Adipose tissue (tissue), 3 donors: ENCODE data around the gene HOXB4. TPM values are rescaled to one million over a fixed set of nuclear protein-coding genes. Genes with fewer than 3 reads are reported as not detected.
"Not testable (repeated sequence)": the region's sequence is repeated elsewhere in the genome, so short reads cannot be mapped to it uniquely, and the experiment has no call there.

Experiments
- H3K27ac ChIP-seq: one replicate; pipeline ENCODE4 v1.5.1; 2013; ENCODE audit warnings: low read depth, low read length
- WGBS, 3 donors: extraction: QIAGEN DNeasy Blood & Tissue Kit; methylation state at CpG; one replicate each; pipeline ENCODE4 v1.1.7; 2013; 5-methylcytosine and 5-hydroxymethylcytosine counted together
- polyA plus RNA-seq, 3 donors: library from polyadenylated mRNA; stranded (reverse); fragments of 200-250 nt; gene quantifications; one replicate each; pipeline ENCODE4 v1.2.3, GENCODE V29; 2013
- donor health status: healthy with polysubstance abuse.
- donor health status: Bipolar disorder and iron deficiency.
- donor health status: healthy.

HOXB4 gene
- polyA plus RNA-seq, 3 donors = 1.1 to 5.4 (median 3.6) TPM

DNA sequence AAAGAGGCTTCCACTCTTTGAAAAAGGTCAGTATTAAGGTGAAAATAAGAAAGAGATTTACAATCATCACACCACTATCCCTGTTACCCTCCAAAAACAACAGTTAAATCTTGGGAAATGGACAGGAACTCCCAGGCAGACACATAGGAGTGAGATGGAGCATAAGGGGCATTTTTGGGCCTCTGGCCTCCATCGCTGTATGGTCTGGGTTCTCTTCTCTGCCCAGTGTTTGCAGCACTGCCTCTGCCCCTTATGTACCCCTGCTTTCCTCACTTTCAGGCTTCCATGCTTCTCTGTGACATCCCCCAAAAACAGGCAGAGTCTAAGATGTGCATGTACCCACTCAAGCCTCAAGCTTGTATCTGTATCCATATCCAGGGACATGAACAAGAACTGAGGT, 32.6 kb downstream of the HOXB4 start:
- no peak overlapping the region for H3K27ac ChIP-seq
- 88 to 95% (median 94%) methylated on average over 1 of the region's 1 CpG for WGBS, 3 donors

DNA sequence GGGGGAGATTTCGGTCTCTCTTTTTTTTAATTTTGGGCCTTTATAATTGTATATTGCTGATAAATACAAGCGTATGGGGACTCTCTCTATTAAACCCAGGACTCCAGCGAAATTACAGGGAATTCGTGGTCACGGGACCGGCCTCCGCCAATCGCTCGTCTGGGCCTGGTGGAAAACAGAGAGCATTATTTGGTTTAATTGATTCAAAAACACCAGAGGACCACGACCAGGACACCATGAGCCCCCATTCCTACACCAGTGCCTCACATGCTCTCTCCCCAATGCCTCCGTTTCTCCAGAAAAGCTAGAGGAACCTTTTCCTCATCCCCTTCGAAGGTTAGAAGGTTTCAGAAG, 33.2 kb downstream of the HOXB4 start, which contains the start of gene HOXB2:
HOXB2 (minus strand) TSS at position 88 of the 354 bp plus-strand sequence. CDS start 198 bp downstream, outside the sequence.
- WGBS, 3 donors = 19 to 33% (median 27%) methylated on average over 12 of the region's 12 CpGs
- H3K27ac ChIP-seq = peak within 1 kb of the TSS; percentile 80

DNA sequence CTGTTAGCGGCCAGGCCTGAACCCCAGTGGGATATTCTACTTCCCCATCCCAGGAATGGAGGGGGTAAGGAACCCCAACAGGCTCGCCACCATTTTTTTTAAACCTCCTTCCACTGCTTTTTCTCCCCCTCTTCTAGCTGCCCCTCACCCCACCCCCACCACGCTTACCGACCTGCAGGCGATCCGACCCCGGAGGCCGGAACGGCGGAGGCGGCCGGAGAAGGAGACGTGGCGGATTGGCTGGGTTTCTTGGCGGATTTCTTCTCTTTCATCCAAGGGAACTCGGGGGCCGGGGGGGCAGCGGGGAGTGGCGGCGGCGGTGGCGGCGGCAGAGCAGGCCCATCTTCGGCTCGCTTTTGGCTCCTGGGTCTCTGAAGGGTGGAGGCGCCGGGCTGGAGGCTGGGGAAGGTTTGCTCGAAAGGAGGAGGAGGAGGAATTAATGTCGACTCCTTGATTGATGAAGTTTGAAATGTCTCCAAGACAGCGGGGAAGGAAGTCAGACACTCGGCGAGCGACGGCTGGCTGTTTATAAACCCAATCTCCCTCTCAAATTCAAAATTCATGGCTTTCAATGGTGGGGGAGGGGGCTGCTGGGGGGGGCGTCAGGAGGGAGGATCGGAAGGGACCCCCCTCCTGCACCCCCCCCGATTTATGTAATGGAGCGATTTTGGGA, 33.7 kb downstream of the HOXB4 start:
- H3K27ac ChIP-seq = no peak overlapping the region
- WGBS, 3 donors = 2 to 6% (median 3%) methylated on average over 38 of the region's 38 CpGs

DNA sequence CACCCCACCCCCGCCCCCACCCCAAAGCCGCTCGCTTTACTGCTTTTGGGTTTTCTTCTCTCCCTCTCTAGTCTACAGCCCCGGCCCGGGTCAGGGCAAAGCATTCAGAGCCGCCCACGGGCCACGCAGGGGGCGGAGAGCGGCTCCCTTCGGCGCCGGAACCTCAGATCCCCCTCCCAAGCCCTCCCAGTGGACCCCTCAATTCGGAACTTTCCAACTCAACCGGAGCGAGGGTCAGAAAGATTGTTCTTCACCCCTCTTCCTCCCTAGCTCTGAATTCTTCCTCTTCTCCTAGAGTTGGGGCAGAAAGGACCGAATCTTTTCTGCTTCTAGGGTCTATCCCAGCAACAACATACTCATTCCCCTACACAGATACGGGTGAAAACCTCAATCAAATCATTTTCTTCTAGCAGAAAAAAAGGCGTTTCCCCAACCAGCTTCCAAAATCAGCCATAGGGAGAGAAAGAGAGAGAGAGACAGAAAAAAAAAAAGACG, 34.2 kb downstream of the HOXB4 start:
- H3K27ac ChIP-seq = peak overlapping the region; percentile 80
- WGBS, 3 donors = 1 to 7% (median 1%) methylated on average over 20 of the region's 20 CpGs

DNA sequence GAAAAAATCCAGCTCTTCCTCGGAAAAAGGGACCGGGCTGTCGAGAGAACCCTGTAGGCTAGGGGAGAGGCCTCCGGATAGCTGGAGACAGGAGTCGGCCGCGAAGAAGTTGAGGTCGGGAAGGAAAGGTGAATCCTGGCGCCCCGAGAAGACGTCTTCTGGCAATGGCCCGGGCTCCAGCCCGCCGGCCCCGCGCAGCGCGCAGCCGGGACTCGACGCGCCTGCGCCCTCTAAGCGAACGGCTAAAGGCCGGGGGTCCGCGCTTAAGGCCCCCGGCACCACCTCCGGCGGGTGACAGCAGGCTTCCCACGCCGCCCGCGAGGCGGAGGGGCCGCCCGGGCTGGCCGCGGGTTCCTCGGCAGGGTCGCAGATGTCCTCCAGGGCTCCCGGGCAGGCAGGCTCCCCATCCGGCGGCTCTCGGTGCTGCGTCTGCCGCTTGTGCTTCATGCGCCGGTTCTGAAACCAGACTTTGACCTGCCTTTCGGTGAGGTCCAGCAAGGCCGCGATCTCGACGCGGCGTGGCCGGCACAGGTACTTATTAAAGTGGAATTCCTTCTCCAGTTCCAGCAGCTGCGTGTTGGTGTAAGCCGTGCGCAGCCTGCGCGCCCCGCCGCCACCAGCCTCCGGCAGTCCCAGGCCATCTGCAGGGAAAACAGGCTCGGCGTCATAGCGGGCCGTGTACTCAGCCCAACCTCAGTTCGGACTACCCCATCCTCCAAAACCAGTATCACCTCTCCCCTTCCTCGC, 34.9 kb downstream of the HOXB4 start:
- peak overlapping the region; percentile 80 for H3K27ac ChIP-seq
- WGBS, 3 donors = 0 to 2% (median 1%) methylated on average over 68 to 72 of the region's 72 CpGs

DNA sequence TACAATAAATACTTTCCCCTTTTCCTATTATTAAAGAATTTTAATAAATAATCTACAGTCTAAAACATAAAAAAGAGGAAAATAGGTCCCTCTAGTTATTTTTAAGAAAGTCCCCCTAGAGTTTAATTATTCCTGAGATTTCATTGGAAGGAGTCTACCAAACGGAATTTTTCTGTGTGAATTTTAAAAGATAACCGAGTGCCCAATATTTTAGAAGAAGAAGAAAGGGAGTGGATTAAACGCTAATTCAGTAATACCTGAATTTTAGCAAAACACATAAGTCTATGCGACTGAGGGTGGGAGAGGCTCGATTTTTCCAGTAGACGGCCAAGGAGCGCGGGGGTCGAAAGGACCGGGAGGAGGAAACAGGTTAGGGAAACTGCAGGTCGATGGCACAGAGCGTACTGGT, 35.4 kb downstream of the HOXB4 start:
- peak overlapping the region; percentile 80 for H3K27ac ChIP-seq
- WGBS, 3 donors = 1 to 11% (median 1%) methylated on average over 12 of the region's 12 CpGs

DNA sequence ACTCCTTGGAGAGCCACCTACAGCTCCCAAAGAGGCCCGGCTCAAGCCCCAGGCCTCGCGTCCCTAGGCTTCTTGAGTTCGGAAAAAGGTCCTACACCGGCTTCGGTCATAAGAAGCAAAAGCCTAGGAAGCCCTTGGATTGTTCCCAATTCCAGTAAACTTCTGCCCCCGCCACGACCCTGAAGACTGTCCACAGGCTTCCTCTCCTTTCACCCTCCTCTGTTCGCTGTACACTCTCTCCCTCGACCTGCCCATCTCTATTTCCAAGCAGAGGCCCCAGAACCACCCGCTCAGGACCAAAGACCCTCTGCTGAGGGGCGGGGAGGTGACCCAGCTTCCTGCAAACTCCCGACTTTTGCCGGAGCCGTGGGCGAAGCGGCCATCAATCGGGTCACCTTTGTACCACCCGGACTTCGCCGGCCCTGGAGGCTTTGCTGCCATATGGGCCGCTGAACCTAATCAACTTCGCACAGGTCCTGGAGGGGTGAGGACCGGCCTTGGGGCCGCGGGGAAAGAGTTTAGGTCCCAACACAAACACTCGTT, 36.0 kb downstream of the HOXB4 start:
- 5 to 15% (median 7%) methylated on average over 27 of the region's 27 CpGs for WGBS, 3 donors
- peak overlapping the region; percentile 93 for H3K27ac ChIP-seq

DNA sequence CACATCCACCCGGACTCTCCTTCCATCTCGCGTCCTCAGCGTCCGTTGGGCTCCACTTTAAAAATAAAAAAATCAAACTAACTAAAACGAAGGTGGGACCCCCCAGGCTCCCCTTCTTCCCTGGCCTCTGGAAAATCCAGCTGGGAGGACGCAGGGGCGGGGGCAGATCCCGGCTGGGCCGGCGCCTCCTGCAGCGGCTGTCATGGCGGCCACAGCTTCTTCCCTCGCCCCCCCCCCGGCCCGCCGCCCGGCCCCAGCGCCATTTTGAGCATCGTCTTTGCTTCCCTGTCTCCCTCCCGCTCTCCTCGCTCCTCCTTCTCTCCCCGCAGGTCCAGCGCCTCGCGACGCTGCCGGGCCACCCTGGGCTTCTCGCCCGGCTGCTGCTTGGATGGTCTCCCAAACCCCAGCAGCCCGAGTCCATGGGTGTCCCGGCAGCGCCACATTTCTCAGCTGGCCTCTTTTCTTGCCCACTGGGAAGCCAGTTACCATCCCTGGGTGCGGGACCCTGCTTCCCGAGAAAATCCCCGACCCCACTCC, 36.5 kb downstream of the HOXB4 start:
- H3K27ac ChIP-seq = peak overlapping the region; percentile 93
- WGBS, 3 donors = 1 to 3% (median 2%) methylated on average over 26 to 34 of the region's 36 CpGs

DNA sequence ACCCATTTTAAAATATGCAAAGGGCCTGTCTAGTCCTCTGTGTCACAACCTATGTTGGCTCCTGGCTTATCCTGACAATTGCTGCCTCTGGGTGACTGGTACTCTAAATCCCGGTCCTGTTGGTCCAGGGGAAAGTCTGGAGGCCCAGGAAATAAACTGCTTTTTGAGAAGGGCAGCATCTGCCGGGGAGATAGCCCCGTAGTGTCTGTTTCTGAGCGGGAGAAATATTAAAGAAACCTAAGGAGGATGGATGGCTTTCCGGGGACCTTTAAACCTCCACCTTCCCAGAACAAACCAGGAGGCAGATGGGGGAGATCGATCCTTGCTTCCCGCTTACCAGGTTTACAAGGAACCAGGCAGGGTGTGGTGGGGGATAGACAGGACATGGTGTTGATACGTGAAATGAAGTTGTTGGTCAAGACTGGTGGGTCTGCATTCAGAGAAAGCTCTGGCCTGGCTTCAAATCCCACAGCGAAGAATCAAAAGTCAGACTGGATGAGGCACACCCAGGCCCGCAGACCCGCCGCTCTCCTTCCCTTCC, 37.0 kb downstream of the HOXB4 start:
- WGBS, 3 donors = 18 to 27% (median 20%) methylated on average over 12 of the region's 12 CpGs
- H3K27ac ChIP-seq = peak overlapping the region; percentile 93

DNA sequence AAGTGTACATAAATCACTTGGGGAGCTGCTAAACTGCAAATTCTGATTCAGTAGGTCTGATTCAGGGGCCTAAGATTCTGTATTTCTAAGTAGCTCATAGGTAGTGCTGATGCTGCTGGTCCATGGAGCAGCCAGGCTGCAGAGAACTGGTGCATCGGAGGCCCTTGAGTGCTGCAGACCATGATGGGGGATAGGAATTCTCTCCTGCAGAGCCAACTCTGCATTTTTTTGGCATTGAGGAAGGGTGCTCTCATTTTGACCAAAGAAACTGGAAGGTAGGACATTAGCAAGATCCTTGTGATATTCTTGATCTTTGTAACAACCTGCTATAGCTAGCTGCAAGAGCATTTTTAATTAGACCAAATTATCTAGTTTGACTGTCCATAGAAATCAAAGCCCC, 37.9 kb downstream of the HOXB4 start:
- WGBS, 3 donors = 77 to 98% (median 88%) methylated on average over 1 of the region's 1 CpG
- H3K27ac ChIP-seq = no peak overlapping the region

DNA sequence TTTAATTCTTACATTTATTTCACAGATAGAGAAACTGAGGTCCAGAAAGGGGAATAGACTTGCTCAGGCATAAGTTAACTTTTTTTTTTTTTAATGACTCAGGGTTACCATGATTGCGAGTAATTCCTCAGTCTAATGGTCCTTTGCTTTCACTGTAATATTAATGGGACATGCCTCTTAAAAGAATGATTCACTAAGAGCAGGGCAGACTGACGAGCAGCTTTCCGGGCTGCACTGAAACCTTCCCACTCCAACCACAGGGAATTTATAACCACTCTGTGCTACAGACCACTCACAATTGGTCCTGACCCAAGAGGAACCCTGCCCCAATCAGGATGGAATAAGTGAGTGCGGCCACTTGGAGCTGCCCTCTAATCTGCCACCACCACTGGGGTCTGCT, 39.0 kb downstream of the HOXB4 start:
- WGBS, 3 donors = 58 to 88% (median 82%) methylated on average over 4 of the region's 4 CpGs
- H3K27ac ChIP-seq = no peak overlapping the region

DNA sequence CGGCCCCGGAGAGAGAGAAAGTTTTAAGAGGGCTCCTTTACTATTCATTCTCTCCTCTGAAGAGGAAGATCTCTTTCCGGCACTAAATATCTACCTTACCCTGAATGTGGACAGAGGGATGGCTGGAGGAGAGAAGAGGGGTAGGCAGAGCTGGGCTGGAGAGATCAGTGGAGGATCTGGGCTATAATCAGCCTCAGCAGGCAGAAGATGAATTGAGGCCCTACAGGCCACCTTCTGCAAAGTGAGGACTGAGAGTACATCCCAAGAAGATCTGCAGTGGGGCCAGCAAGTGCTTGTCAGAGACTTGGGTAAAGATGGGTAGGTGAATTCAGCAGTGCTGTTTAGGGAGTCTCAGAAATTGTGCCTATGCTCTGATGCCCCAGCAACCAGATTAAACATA, 40.8 kb downstream of the HOXB4 start:
- 95 to 98% (median 96%) methylated on average over 3 of the region's 3 CpGs for WGBS, 3 donors
- H3K27ac ChIP-seq = no peak overlapping the region

DNA sequence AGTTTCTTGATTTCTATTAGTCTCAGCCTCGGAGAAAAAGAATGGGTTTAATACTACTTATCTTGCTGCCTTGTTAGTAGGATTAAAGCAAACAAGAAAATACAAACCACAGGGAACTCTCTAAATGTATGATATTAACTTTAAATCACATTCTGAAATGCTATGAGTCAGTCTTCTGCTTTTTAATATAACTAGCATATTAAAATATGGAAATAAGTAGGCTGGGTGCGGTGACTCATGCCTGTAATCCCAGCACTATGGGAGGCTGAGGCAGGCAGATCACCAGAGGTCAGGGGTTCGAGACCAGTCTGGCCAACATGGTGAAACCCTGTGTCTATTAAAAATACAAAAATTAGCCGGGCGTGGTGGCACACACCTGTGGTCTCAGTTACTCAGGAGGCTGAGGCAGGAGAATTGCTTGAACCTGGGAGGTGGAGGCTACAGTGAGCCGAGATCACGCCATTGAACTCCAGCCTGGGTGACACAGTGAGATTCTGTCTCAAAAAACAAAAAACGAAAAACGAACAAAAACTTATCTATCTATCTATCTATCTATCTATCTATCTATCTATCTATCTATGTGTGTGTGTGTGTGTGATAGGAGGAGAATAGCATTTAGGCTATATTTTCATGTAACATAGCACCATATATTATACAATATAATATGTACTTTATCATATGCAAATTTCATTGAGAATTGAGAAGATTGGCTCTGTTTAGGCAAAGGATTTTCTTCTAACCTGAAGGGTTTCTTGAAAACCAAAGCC, 42.2 kb downstream of the HOXB4 start:
- not testable (repeated sequence) for H3K27ac ChIP-seq
- 80 to 95% (median 90%) methylated on average over 9 of the region's 9 CpGs for WGBS, 3 donors

DNA sequence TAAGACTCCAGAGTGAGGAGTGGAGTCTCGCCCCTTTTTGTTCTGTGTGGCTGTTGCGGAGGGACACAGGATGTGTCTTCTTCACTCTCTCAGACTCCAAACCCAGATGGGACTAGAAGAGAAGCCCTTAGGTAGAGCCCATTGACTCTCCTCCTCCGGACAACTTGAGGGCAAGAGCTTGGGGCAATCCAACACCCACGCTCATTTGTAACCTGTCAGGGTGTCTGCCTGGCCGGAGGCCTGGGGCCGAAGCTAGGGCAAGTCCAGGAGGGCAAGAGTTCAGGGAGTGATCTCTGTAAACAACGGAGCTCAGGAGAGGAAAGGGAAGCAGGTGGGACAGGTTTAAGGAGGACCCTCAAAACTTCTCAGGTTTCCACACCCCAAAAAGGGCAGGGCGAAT, 45.9 kb downstream of the HOXB4 start:
- whole genome bisulfite sequencing, 3 donors = 45 to 86% (median 84%) methylated on average over 8 of the region's 8 CpGs
- H3K27ac ChIP-seq = no peak overlapping the region

DNA sequence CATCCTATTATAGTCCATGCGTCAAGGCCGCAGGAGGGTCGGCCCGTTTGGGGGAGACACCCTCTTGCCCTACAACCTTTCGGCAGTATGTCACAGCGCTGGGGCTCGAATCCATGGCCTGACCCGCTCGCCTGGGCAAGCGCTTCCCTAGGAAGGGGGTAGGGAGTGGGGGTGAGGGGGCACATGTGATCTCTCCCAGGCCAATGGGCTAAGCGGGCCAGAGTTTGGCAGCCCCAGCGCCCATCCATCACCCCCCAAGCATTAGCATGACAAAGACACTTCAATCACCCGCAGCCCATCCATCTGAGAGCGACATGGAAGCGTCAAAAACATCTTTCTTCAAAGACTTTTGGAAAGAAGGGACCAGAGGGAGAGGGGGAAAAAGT, 47.3 kb downstream of the HOXB4 start, which contains the start of gene HOXB1:
HOXB1 (minus strand) TSS at position 125 of the 386 bp plus-strand sequence; CDS start at position 18, 107 bp downstream.
- WGBS, 3 donors = 47 to 95% (median 92%) methylated on average over 15 of the region's 15 CpGs
- no peak within 1 kb of the TSS for H3K27ac ChIP-seq

DNA sequence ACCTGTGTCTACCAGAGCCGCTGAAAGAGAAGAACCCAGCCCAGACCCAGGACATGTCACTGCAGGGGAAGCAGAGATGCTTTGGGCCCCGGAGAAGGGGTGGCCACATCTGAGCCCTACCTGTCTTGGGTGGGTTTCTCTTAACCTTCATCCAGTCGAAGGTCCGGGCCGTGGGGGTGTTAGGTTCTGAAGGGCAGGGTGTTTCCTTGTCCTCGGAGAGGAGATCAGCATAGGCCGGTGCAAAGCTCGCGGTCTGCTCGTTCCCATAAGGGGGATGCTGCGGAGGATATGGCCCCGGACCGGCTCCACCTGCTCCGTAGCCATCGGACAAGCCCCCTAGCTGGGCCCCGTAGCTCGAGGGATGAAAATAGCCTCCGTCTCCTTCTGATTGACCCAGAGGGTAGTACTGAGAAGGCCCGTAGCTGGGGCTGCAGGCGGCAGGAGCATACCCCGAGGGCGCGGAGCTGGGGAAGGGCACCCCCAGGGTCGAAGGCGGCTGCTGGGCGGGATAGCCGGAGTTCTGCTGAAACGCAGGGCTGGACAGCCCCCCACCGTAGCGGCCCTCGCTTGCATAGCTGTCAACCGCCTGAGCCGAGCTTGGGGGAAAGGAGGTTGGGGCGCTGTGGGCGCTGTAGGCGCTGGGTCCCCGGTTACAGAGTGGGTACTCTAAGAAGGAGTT, 47.8 kb downstream of the HOXB4 start:
- 44 to 94% (median 92%) methylated on average over 37 of the region's 37 CpGs for WGBS, 3 donors
- no peak overlapping the region for H3K27ac ChIP-seq

DNA sequence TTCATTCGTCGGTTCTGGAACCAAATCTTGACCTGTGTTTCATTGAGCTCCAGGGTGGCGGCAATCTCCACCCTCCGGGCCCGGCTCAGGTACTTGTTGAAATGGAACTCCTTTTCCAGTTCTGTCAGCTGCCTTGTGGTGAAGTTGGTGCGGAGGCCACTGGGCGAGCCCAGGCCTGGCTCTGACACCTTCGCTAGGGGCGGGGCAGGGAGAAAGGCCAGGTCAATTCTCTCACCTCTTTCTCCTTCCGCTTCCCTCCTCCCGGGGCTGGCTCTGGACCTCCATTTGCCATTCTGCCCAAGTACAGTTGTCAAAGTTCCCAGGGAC, 48.5 kb downstream of the HOXB4 start:
- no peak overlapping the region for H3K27ac ChIP-seq
- WGBS, 3 donors = 66 to 98% (median 94%) methylated on average over 11 of the region's 11 CpGs
